Measurements from ENCODE around the gene DDTL.

Gene DDTL

GRCh38 chr22:24007253-24008021, 40.7 kb downstream of the DDTL start:
- no peak for DNase-seq

- no peak for DNase-seq
Measured at GRCh38 chr22:24008022-24008283, 41.3 kb downstream of the DDTL start.

GRCh38 chr22:24008381-24009226, 41.9 kb downstream of the DDTL start:
- no peak for DNase-seq

- no peak for DNase-seq
Measured at GRCh38 chr22:24009227-24010017, 42.7 kb downstream of the DDTL start.

- DNase-seq: no peak
Measured at GRCh38 chr22:24010018-24010391, 43.3 kb downstream of the DDTL start.

- no peak for DNase-seq
Measured at GRCh38 chr22:24011735-24012068, 45.0 kb downstream of the DDTL start.

GRCh38 chr22:24016156-24016555, 49.5 kb downstream of the DDTL start:
- DNase-seq: no peak

- no peak for DNase-seq
Measured at GRCh38 chr22:24021304-24021703, 54.6 kb downstream of the DDTL start.

All from NCI-H1417 treated with DMSO at 0.1 percent for 48 hours (cell line).